HEK293T (cell line): Measurements from ENCODE around the gene POU6F1.

Experiments used
- CTCF ChIA-PET: fragments of 350-600 bp; formaldehyde crosslinking; extraction: SDS; loops from one replicate; lab custom pipeline; 2021; ENCODE audit warnings: antibody characterized with exemption, inconsistent platforms; lab: Yijun Ruan, JAX
- POLR2A ChIA-PET: fragments of 350-600 bp; formaldehyde crosslinking; extraction: SDS; loops from one replicate; lab custom pipeline; 2020; ENCODE audit warnings: antibody characterized with exemption, inconsistent platforms; lab: Yijun Ruan, JAX
- DNase-seq: peaks from one replicate; pipeline ENCODE4 v3.0.0; 2012; ENCODE audit warnings: mixed read lengths; ENCODE audit errors: extremely low spot score
- ARNT ChIP-seq: fragments of 450-650 bp; IDR thresholded peaks from 2 replicates; pipeline ENCODE4 v1.6.1; 2017; ENCODE audit warnings: mild to moderate bottlenecking
- BHLHE40 ChIP-seq: fragments of 450-650 bp; IDR thresholded peaks from 2 replicates; pipeline ENCODE4 v1.6.1; 2016; ENCODE audit warnings: mild to moderate bottlenecking, moderate library complexity, borderline replicate concordance
- CTBP1 ChIP-seq: fragments of 450-650 bp; IDR thresholded peaks from 2 replicates; pipeline ENCODE4 v1.6.1; 2016; ENCODE audit warnings: borderline replicate concordance
- ELF4 ChIP-seq: fragments of 450-650 bp; IDR thresholded peaks from 2 replicates; pipeline ENCODE4 v1.6.1; 2017; ENCODE audit warnings: antibody characterized with exemption
- FOXA1 ChIP-seq: fragments of 450-650 bp; IDR thresholded peaks from 2 replicates; pipeline ENCODE4 v1.6.1; 2016; ENCODE audit warnings: mild to moderate bottlenecking
- FOXK2 ChIP-seq: fragments of 450-650 bp; IDR thresholded peaks from 2 replicates; pipeline ENCODE4 v1.6.1; 2016; ENCODE audit warnings: mild to moderate bottlenecking
- FOXM1 ChIP-seq: fragments of 450-650 bp; IDR thresholded peaks from 2 replicates; pipeline ENCODE4 v1.6.1; 2017; ENCODE audit warnings: mild to moderate bottlenecking, borderline replicate concordance
- HDGF ChIP-seq: fragments of 450-650 bp; IDR thresholded peaks from 2 replicates; pipeline ENCODE4 v1.6.1; 2017; ENCODE audit warnings: antibody characterized with exemption, borderline replicate concordance
- L3MBTL2 ChIP-seq: fragments of 450-650 bp; conservative IDR thresholded peaks from 2 replicates; pipeline ENCODE4 v1.6.1; 2016; ENCODE audit warnings: mild to moderate bottlenecking
- LEF1 ChIP-seq: fragments of 450-650 bp; IDR thresholded peaks from 2 replicates; pipeline ENCODE4 v1.6.1; 2017; ENCODE audit warnings: mild to moderate bottlenecking, borderline replicate concordance
- NFRKB ChIP-seq: fragments of 450-650 bp; IDR thresholded peaks from 2 replicates; pipeline ENCODE4 v1.6.1; 2016; ENCODE audit warnings: mild to moderate bottlenecking, moderate library complexity
- PKNOX1 ChIP-seq: fragments of 450-650 bp; IDR thresholded peaks from 2 replicates; pipeline ENCODE4 v1.6.1; 2016
- SP1 ChIP-seq: fragments of 450-650 bp; IDR thresholded peaks from 2 replicates; pipeline ENCODE4 v1.6.1; 2017
- SUZ12 ChIP-seq: fragments of 450-650 bp; IDR thresholded peaks from 2 replicates; pipeline ENCODE4 v1.6.1; 2016; ENCODE audit warnings: mild to moderate bottlenecking
- TARDBP ChIP-seq: fragments of 450-650 bp; IDR thresholded peaks from 2 replicates; pipeline ENCODE4 v1.6.1; 2016
- ZNF384 ChIP-seq: fragments of 450-650 bp; IDR thresholded peaks from 2 replicates; pipeline ENCODE4 v1.6.1; 2016

The POU6F1 gene

DNA sequence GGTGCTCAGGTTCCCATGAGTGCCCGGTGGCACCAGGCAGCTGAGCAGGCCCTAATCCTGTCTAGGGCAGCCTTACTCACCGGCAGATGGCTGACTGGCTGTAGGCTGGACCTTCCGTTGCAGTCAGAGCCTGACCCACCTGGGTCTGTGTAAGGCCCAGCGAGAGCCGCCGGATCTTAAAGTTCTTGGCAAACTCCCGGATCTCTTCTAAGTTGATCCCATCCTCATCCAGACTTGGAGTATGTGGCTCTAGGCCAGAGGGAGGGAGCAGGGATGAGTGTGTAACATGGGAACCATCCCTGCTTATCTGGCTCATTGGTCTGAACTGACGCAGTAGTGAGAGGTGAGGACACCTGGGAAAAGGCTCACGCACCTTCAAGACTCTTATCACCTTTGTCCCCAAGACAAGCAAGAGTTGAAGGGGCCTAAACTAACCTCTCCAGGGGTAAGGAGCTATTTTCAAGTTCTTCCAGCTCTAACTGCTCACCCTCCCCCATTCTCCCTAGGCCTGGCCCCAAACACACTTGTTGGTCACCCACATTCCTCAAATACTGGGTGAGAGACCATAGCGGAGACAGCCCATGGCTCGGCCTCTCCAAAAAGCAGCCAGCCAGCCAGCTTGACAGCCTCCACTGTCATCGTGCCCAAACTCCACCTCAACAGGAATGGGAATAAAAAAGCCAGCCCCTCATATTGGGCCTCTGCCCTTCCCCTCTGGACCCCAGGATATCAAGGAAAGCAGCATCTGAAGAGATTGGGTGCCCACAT is 26.2 kb downstream of the POU6F1 start:
- ChIA-PET POLR2A (interaction anchor here (1.0 kb wide), 1 partner anchor 18 kb away, joined by 3 read pairs; no protein-coding TSS in a partner anchor), CTCF (no interaction called here)
- no peak for TF ChIP-seq SP1
- no peak for TF ChIP-seq SUZ12
- no peak for TF ChIP-seq ZNF384
- no peak for TF ChIP-seq NFRKB
- TF ChIP-seq HDGF, result no peak
- TF ChIP-seq FOXK2, result no peak
- TF ChIP-seq ELF4, result no peak
- no peak for TF ChIP-seq CTBP1
- DNase-seq, result no peak

- no peak for TF ChIP-seq TARDBP
- no peak for TF ChIP-seq ZNF384
- TF ChIP-seq NFRKB, result no peak
- no peak for TF ChIP-seq FOXM1
- no peak for TF ChIP-seq BHLHE40
- no peak for TF ChIP-seq L3MBTL2
- TF ChIP-seq LEF1, result no peak
- TF ChIP-seq FOXA1, result no peak
- no peak for TF ChIP-seq ELF4
- no peak for TF ChIP-seq PKNOX1
- TF ChIP-seq HDGF, result no peak
- no peak for TF ChIP-seq SUZ12
- no peak for TF ChIP-seq ARNT
- TF ChIP-seq FOXK2, result no peak
- TF ChIP-seq SP1, result no peak
- TF ChIP-seq CTBP1, result no peak
- ChIA-PET CTCF (no interaction called here), POLR2A (no interaction called here)
- DNase-seq, result no peak
Measured at GRCh38 chr12:51190820-51191219, 27.0 kb downstream of the POU6F1 start.

DNA sequence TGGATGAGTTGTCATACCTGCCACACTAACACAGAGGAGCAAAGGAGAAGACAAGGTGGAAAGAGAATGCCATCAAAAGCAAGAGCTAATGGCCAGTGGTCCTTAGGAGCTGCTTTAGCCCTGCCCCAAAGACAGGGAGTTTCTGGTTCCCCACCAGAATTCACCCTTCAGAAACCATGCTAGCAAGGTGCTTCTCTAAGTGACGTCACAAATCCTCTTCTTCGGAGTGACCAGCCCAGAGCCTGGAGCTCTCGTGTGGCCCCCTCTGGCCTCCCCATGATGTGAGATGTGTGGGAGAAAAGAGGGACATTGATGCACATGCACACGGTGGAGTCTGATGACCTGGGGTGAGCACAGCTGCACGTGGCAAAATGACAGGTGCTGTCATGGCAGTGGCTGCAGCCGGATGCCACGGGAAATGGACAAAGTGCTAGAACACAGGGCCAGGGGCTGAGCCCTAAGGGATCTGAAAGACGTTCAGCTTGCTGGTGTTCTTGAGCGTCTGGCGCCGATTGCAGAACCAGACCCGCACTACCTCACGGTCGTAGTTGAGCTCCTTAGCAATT is 28.0 kb downstream of the POU6F1 start:
- ChIA-PET CTCF (no interaction called here), POLR2A (interaction anchor here (1.0 kb wide), 1 partner anchor 28 kb away, joined by 3 read pairs; the partner anchor contains the start of gene POU6F1)
- TF ChIP-seq SP1 (no peak), CTBP1 (no peak), ELF4 (no peak), PKNOX1 (no peak), FOXA1 (no peak), NFRKB (no peak), SUZ12 (no peak), BHLHE40 (no peak), L3MBTL2 (no peak), HDGF (no peak), LEF1 (no peak), ARNT (no peak), ZNF384 (no peak), TARDBP (no peak), FOXK2 (no peak), FOXM1 (no peak)
- no peak for DNase-seq

- DNase-seq, result no peak
- ChIA-PET POLR2A (interaction anchor here (0.6 kb wide), 1 partner anchor 183 kb away, joined by 3 read pairs; no protein-coding TSS in a partner anchor), CTCF (interaction anchor here (0.6 kb wide), 1 partner anchor 816 kb away, joined by 3 read pairs; no protein-coding TSS in a partner anchor)
- no peak for TF ChIP-seq TARDBP
- TF ChIP-seq FOXM1, result no peak
- no peak for TF ChIP-seq LEF1
- TF ChIP-seq BHLHE40, result no peak
Measured at GRCh38 chr12:51188359-51189051, 29.4 kb downstream of the POU6F1 start.

DNA sequence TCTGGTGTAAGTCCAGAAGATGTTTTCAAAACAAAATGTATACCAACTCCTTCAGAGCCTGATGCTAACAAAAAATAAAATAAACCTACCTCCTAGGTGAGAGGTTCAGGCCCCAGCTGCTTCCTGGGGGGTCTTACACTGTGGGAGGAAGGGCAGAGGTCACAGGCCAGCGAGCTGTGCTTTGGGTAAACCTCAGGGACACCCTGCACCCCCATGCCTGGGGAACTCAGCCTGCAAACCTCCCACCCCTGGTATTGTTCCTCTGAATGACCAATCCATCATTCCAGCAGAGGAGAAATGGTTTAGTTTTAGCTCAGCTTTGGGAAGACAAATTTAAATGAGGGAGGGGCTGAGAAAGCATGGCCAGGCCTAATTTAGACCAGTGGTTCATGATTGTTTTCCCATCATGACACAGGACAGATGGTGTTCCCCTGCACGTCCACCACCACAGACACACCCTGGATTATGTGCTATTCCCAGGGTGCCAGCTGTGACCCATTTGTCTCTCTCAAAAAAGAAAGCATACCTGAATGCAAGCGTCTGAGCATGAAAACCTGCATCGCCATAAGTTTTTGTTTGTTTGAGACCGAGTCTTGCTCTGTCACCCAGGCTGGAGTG is 30.4 kb downstream of the POU6F1 start:
- DNase-seq, result no peak
- ChIA-PET POLR2A (interaction anchor here (1.1 kb wide), 1 partner anchor 12 kb away, joined by 3 read pairs; no protein-coding TSS in a partner anchor), CTCF (no interaction called here)
- TF ChIP-seq BHLHE40 (no peak), NFRKB (no peak), LEF1 (no peak), ARNT (no peak), CTBP1 (no peak), FOXM1 (no peak)

- DNase-seq, result peak; percentile 2
- TF ChIP-seq FOXA1, result no peak
- no peak for TF ChIP-seq FOXK2
- TF ChIP-seq LEF1, result no peak
- no peak for TF ChIP-seq TARDBP
- no peak for TF ChIP-seq SP1
- no peak for TF ChIP-seq BHLHE40
- no peak for TF ChIP-seq FOXM1
- no peak for TF ChIP-seq ARNT
- no peak for TF ChIP-seq CTBP1
- ChIA-PET CTCF (no interaction called here), POLR2A (interaction anchor here (1.1 kb wide), 1 partner anchor 12 kb away, joined by 3 read pairs; no protein-coding TSS in a partner anchor)
Measured at GRCh38 chr12:51186465-51187085, 31.3 kb downstream of the POU6F1 start.
